ENCODE measurements around the gene IQSEC1.
"Not testable (repeated sequence)": the region's sequence is repeated elsewhere in the genome, so short reads cannot be mapped to it uniquely, and the experiment has no call there.

Gene IQSEC1

DNA sequence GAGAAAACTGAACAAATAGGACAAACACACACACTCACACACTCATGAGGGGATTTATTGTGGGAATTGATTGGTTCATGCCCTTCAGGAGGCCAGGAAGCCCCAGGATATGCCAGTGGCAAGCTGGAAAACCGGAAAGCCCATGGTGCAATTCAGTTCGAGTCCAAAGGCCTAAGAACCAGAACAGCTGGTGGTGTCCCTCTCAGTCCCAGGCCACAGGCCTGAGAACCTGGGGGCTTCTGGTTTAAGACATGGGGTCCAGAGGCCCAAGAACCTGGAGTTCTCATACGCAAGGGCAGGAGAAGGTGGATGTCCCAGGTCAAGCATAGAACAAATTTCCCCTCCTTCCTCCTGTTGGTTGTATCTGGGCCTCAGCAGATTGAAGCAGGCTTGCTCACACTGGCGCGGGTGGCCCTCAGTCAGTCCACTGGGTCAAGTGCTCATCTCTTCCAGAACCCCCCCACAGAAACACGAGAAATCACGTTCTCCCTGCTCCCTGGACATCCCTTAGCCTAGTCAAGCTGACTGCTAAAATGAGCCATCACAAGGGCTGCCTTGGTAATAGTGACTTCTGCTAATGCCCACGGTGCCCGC lies 181.7 kb downstream of the IQSEC1 start:
- no peaks in the 10 kb centered on the region for H3K9me3 ChIP-seq
- H3K4me1 ChIP-seq = peaks cover 5% of the 10 kb centered on the region; the same call in 1 of the 2 replicates
- H3K4me3 ChIP-seq = no peak overlapping the region
- H3K36me3 ChIP-seq (replicated peaks) = no peaks in the 10 kb centered on the region
- peaks cover 36% of the 10 kb centered on the region for H3K27me3 ChIP-seq (ENCODE audit: low read depth)
- DNase-seq (ENCODE audit: low spot score in 2 of 2) = no peak
- in situ Hi-C loops (cut with MboI; ENCODE audit: low sequenced_read_pairs) = loop anchor here (25.0 kb wide), 1 partner anchor 754 kb away; no protein-coding TSS in a partner anchor

DNA sequence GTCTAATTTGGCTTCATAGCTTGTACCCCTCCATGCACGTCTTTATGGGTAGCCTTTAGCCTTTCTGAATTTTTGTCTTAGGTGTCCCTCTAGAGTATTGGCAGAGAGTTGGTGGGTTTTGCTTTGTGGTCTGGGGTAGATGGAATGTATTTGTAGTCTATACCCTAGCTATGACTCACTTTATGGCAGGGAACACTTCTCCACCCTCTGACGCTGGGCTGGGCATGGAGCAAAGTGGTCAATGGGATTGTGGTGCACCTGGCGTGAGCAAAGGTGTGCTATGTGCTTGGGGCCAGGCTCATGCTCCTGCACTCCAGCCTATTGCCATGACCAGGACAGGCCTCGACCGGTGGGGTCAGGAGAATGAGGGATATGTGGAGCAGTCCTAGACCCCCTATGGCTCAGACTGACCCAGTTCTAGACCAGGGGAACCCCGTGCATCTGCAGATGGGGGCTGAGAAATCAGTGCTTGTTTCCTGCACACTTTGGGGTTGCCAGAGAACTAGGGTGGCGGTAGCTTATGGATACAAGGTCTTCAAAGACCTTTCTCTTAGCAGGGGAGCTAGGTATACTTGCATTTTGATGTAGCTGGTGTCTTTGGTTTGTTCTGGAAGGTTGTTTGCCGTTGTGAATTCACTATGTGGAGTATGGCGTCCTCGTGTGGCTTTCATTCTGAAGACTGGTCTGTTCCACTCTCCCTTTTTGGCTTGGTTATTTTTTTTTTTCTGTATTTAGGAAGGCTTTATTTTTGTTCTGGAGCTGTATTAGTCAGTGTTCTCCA lies 182.4 kb downstream of the IQSEC1 start:
- peaks cover 5% of the 10 kb centered on the region; the same call in 1 of the 2 replicates for H3K4me1 ChIP-seq
- H3K4me3 ChIP-seq = no peak overlapping the region
- peaks cover 39% of the 10 kb centered on the region for H3K27me3 ChIP-seq (ENCODE audit: low read depth)
- no peaks in the 10 kb centered on the region for H3K36me3 ChIP-seq (replicated peaks)
- in situ Hi-C loops (cut with MboI; ENCODE audit: low sequenced_read_pairs) = loop anchor here (25.0 kb wide), 1 partner anchor 753 kb away; no protein-coding TSS in a partner anchor
- no peaks in the 10 kb centered on the region for H3K9me3 ChIP-seq
- no peak for DNase-seq (ENCODE audit: low spot score in 2 of 2)

DNA sequence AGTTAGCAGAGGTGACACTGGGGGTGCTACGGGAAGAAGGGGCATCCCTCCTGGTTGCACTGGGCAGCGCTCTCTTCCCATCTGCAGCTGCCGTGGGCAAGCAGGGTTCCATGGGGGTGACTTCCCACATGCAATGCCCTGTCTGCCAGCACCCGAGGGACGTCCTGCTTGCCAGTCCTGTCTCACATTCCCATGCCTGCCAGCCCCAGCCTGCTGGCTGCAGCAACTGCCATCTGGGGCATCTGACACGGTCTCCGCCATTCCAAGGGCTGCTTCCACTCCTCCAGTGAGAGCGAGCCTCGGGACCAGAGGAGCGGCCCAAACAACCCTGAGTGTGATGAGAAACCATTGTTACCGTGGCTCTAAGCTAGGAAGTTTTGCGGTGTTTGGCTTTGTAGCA lies 186.5 kb downstream of the IQSEC1 start:
- Histone ChIP-seq H3K9me3 (no peaks in the 10 kb centered on the region; the same call in 1 of the 2 replicates), H3K4me3 (no peak overlapping the region), H3K27me3 (ENCODE audit: low read depth) (peaks cover 39% of the 10 kb centered on the region), H3K4me1 (0 out of 2 replicates have a peak, but pooled peaks cover 3% of the 10 kb centered on the region), H3K36me3 (replicated peaks) (no peaks in the 10 kb centered on the region)
- in situ Hi-C loops (cut with MboI; ENCODE audit: low sequenced_read_pairs) = loop anchor here (25.0 kb wide), 1 partner anchor 749 kb away; no protein-coding TSS in a partner anchor
- no peak for DNase-seq (ENCODE audit: low spot score in 2 of 2)

DNA sequence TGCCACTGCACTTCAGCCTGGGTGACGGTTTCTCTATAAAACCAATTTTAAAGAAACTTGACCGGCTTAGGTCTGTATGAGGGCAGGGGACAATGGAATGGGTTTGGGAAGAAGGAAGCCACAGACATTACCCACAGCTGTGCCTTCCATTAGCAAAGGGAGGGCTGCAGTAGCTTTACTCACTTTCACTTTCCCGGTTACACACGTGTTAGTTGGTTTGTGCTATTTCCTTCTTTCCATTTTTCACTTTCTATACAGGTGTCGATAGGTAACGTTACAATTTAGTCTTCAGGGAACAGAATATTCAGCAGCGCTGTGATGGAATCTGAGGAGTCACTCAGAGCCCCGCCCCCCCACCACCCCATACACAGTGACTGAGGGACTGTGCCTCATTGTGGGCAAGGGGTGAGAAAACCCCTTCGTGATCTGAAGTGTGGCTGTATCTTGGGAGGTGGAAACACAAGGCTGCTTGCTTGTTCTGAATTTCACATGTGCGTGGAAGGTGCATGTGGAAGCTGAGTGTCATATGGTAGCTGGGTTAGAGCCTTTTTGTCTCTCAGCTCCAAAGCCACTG lies 187.0 kb downstream of the IQSEC1 start:
- in situ Hi-C loops (cut with MboI; ENCODE audit: low sequenced_read_pairs) = loop anchor here (25.0 kb wide), 1 partner anchor 749 kb away; no protein-coding TSS in a partner anchor
- H3K36me3 ChIP-seq (replicated peaks) = no peaks in the 10 kb centered on the region
- peaks cover 39% of the 10 kb centered on the region for H3K27me3 ChIP-seq (ENCODE audit: low read depth)
- no peaks in the 10 kb centered on the region; the same call in 1 of the 2 replicates for H3K9me3 ChIP-seq
- DNase-seq (ENCODE audit: low spot score in 2 of 2) = no peak
- 0 out of 2 replicates have a peak, but pooled peaks cover 3% of the 10 kb centered on the region for H3K4me1 ChIP-seq
- H3K4me3 ChIP-seq = no peak overlapping the region

DNA sequence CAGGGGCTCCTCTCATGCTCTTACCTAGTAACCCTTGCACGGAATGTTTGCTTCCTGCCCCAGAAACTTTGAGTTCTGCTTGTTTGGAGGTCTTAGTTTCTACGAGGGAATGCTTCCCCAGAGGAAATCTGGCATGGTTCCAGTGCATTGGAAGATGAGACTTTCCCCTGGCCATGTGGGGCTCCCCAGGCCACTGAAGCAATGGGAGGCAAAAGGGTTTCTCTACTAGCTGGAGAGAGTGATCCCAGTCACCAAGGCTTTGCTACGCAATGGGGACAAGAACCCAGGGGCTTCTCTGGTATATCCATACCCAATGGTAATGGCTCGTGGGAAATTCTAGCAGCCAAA lies 187.7 kb downstream of the IQSEC1 start:
- Histone ChIP-seq H3K36me3 (replicated peaks) (no peaks in the 10 kb centered on the region), H3K9me3 (no peaks in the 10 kb centered on the region; the same call in 1 of the 2 replicates), H3K27me3 (ENCODE audit: low read depth) (peaks cover 39% of the 10 kb centered on the region), H3K4me3 (no peak overlapping the region), H3K4me1 (0 out of 2 replicates have a peak, but pooled peaks cover 3% of the 10 kb centered on the region)
- in situ Hi-C loops (cut with MboI; ENCODE audit: low sequenced_read_pairs) = loop anchor here (25.0 kb wide), 1 partner anchor 748 kb away; no protein-coding TSS in a partner anchor
- DNase-seq (ENCODE audit: low spot score in 2 of 2) = no peak

GRCh38 chr3:12884790-12885582 lies 188.2 kb downstream of the IQSEC1 start:
- Histone ChIP-seq H3K36me3 (replicated peaks) (no peaks in the 10 kb centered on the region), H3K9me3 (no peaks in the 10 kb centered on the region; the same call in 1 of the 2 replicates), H3K4me3 (no peak overlapping the region), H3K4me1 (0 out of 2 replicates have a peak, but pooled peaks cover 3% of the 10 kb centered on the region), H3K27me3 (ENCODE audit: low read depth) (peaks cover 35% of the 10 kb centered on the region)
- in situ Hi-C loops (cut with MboI; ENCODE audit: low sequenced_read_pairs) = loop anchor here (25.0 kb wide), 1 partner anchor 748 kb away; no protein-coding TSS in a partner anchor
- no peak for DNase-seq (ENCODE audit: low spot score in 2 of 2)

GRCh38 chr3:12884186-12884680 lies 189.0 kb downstream of the IQSEC1 start:
- in situ Hi-C loops (cut with MboI; ENCODE audit: low sequenced_read_pairs) = loop anchor here (25.0 kb wide), 1 partner anchor 747 kb away; no protein-coding TSS in a partner anchor
- Histone ChIP-seq H3K9me3 (no peaks in the 10 kb centered on the region; the same call in 1 of the 2 replicates), H3K27me3 (ENCODE audit: low read depth) (peaks cover 29% of the 10 kb centered on the region), H3K4me3 (no peak overlapping the region), H3K36me3 (replicated peaks) (no peaks in the 10 kb centered on the region), H3K4me1 (0 out of 2 replicates have a peak, but pooled peaks cover 2% of the 10 kb centered on the region)
- DNase-seq (ENCODE audit: low spot score in 2 of 2) = no peak

DNA sequence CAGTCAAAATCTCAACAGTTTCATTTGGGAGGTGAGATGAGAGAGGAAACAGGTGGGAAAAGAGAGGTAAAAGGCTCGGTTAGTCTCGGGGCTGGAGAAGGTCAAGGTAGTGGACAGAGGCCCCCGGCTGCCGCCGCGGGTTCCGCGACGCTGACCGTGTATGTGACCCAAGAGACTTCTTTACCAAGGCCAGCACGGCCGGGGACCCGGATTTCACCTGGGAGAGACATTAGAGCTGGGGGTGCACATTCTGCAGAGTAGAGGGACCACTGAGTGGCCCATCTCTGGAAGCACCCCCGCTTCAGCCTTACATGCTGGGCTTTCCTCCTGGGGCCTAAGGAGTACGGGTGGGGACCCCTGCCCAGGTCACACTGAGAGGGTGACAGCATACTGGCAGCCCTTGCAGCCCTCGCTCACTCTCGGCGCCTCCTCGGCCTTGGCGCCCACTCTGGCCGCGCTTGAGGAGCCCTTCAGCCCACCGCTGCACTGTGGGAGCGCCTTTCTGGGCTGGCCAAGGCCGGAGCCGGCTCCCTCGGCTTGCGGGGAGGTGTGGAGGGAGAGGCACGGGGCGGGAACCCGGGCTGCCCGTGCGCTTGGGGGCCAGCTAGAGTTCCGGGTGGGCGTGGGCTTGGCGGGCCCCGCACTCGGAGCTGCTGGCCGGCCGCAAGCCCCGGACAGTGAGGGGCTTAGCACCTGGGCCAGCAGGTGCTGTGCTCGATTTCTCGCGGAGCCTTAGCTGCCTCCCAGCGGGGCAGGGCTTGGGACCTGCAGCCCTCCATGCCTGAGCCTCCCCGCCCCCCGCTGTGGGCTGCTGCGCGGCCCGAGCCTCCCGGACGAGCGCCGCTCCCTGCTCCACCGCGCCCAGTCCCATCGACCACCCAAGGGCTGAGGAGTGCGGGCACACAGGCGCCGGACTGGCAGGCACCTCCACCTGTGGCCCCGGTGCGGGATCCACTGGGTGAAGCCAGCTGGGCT lies 190.6 kb downstream of the IQSEC1 start:
- Histone ChIP-seq H3K27me3 (ENCODE audit: low read depth) (peaks cover 15% of the 10 kb centered on the region; the same call in 1 of the 2 replicates), H3K9me3 (no peaks in the 10 kb centered on the region; the same call in 1 of the 2 replicates), H3K36me3 (replicated peaks) (no peaks in the 10 kb centered on the region), H3K4me1 (no peaks in the 10 kb centered on the region), H3K4me3 (no peak overlapping the region)
- in situ Hi-C loops (cut with MboI; ENCODE audit: low sequenced_read_pairs) = loop anchor here (25.0 kb wide), 1 partner anchor 745 kb away; no protein-coding TSS in a partner anchor
- no peak for DNase-seq (ENCODE audit: low spot score in 2 of 2)

- H3K36me3 ChIP-seq (replicated peaks) = not testable (repeated sequence)
Measured at GRCh38 chr3:12881858-12882257, 191.4 kb downstream of the IQSEC1 start.

GRCh38 chr3:12879191-12879815 lies 193.9 kb downstream of the IQSEC1 start:
- DNase-seq (ENCODE audit: low spot score in 2 of 2) = no peak
- no peak overlapping the region for H3K4me3 ChIP-seq
- in situ Hi-C loops (cut with MboI; ENCODE audit: low sequenced_read_pairs) = loop anchor here (25.0 kb wide), 1 partner anchor 742 kb away; no protein-coding TSS in a partner anchor
- no peaks in the 10 kb centered on the region for H3K27me3 ChIP-seq (ENCODE audit: low read depth)
- H3K36me3 ChIP-seq (replicated peaks) = no peaks in the 10 kb centered on the region
- H3K9me3 ChIP-seq = no peaks in the 10 kb centered on the region; the same call in 1 of the 2 replicates
- no peaks in the 10 kb centered on the region for H3K4me1 ChIP-seq

More at GRCh38 chr3:12881858-12882257, 191.4 kb downstream of the IQSEC1 start:
- not testable (repeated sequence) for H3K27me3 ChIP-seq (ENCODE audit: low read depth); H3K4me1 ChIP-seq; H3K4me3 ChIP-seq; H3K9me3 ChIP-seq; DNase-seq (ENCODE audit: low spot score in 2 of 2)
- in situ Hi-C loops (cut with MboI; ENCODE audit: low sequenced_read_pairs) = loop anchor here (25.0 kb wide), 1 partner anchor 745 kb away; no protein-coding TSS in a partner anchor

DNA sequence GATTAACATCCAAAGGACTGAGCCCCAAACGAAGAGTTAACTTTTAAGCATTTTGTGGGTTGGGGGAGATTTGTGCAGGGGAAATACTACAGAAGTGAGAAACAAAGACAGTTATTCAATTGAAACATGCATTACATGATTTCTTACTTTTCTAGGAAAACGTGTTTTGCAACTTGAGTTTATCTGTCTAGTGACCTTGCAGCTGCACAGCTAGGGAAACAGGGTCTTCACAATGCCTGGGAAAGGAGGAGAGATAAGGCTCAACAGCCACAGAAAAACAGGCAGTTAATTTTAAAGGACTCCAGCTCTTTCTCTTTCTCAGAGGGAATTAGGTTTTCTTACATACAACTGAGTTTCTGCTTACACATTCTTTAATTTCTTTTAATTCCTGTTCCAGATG lies 194.5 kb downstream of the IQSEC1 start:
- not testable (repeated sequence) for DNase-seq (ENCODE audit: low spot score in 2 of 2); H3K4me1 ChIP-seq; H3K9me3 ChIP-seq; H3K36me3 ChIP-seq (replicated peaks); H3K4me3 ChIP-seq; H3K27me3 ChIP-seq (ENCODE audit: low read depth)
- in situ Hi-C loops (cut with MboI; ENCODE audit: low sequenced_read_pairs) = loop anchor here (25.0 kb wide), 1 partner anchor 741 kb away; no protein-coding TSS in a partner anchor

All from HAP-1 (cell line).